Spleen (tissue), 11 donors: Measurements from ENCODE around the gene TEF. TPM values are rescaled to one million over a fixed set of nuclear protein-coding genes. Genes with fewer than 3 reads are reported as not detected.
A peak's percentile ranks its signal among the peaks of the same experiment; 100 is the strongest.

ENCODE experiments used
- DNase-seq: peaks from one replicate; pipeline ENCODE4 v3.0.0-alpha.2; 2020
- H3K27ac ChIP-seq, 8 donors: fragments of 200-600 bp; sonication (generic) in 7 of 8; 1 replicate in 4 of 8; 2 replicates in 4 of 8; pipeline versions ENCODE4 v1.5.0 to v1.8.0; 2016 to 2021; ENCODE audit warnings: inconsistent platforms in 4 of 8, mild to moderate bottlenecking in 4 of 8, moderate library complexity in 1 of 8
- H3K27me3 ChIP-seq, 7 donors: fragments of 200-600 bp; sonication (generic) in 6 of 7; replicated peaks in 1 of 7; 1 replicate in 4 of 7; 2 replicates in 3 of 7; pipeline versions ENCODE4 v1.5.0 to v1.8.0; 2016 to 2021; ENCODE audit warnings: inconsistent platforms in 3 of 7, mild to moderate bottlenecking in 1 of 7
- H3K36me3 ChIP-seq, 6 donors: fragments of 200-600 bp; sonication (generic) in 5 of 6; 1 replicate in 4 of 6; 2 replicates in 2 of 6; pipeline versions ENCODE4 v1.5.0 to v1.8.0; 2016 to 2021; ENCODE audit warnings: inconsistent platforms in 2 of 6
- H3K4me1 ChIP-seq, 6 donors: fragments of 200-600 bp; sonication (generic) in 5 of 6; 1 replicate in 3 of 6; 2 replicates in 3 of 6; pipeline versions ENCODE4 v1.5.0 to v1.8.0; 2016 to 2021; ENCODE audit warnings: inconsistent platforms in 3 of 6
- H3K4me3 ChIP-seq, 8 donors: fragments of 200-600 bp; sonication (generic) in 7 of 8; 1 replicate in 4 of 8; 2 replicates in 4 of 8; pipeline versions ENCODE4 v1.5.0 to v1.8.0; 2016 to 2021; ENCODE audit warnings: inconsistent platforms in 4 of 8, mild to moderate bottlenecking in 4 of 8, moderate library complexity in 2 of 8
- H3K9me3 ChIP-seq, 8 donors: fragments of 200-600 bp; sonication (generic) in 7 of 8; 1 replicate in 4 of 8; 2 replicates in 4 of 8; pipeline versions ENCODE4 v1.5.0 to v1.8.0; 2016 to 2021; ENCODE audit warnings: inconsistent platforms in 4 of 8
- CTCF ChIP-seq, 11 experiments: fragments of 200-600 bp in 7 of 11; fragments of 450-650 bp in 4 of 11; sonication (generic) in 4 of 11; IDR thresholded peaks in 8 of 11; conservative IDR thresholded peaks in 3 of 11; 1 replicate in 7 of 11; 2 replicates in 4 of 11; pipeline versions ENCODE4 v1.4.0 to v1.8.0; 2016 to 2021; ENCODE audit warnings: antibody characterized with exemption in 11 of 11, inconsistent platforms in 4 of 11, mild to moderate bottlenecking in 1 of 11
- POLR2A ChIP-seq, 3 donors: fragments of 450-650 bp; IDR thresholded peaks; one replicate each; pipeline ENCODE4 v1.5.1; 2017; ENCODE audit warnings: antibody characterized with exemption in 3 of 3, mild to moderate bottlenecking in 1 of 3
- POLR2AphosphoS5 ChIP-seq, 3 donors: sonication (generic); formaldehyde crosslinking; IDR thresholded peaks; one replicate each; pipeline ENCODE4 v1.5.1; 2017; ENCODE audit warnings: antibody characterized with exemption in 3 of 3
- WGBS, 5 donors: extraction: QIAGEN DNeasy Blood & Tissue Kit in 3 of 5; methylation state at CpG; one replicate each; pipeline versions ENCODE4 v1.1.5 to v1.1.7; 2013 to 2018; 5-methylcytosine and 5-hydroxymethylcytosine counted together
- intact Hi-C: fragments of 100-400 bp; cut with DNase I; formaldehyde crosslinking; loops from one replicate; pipeline ENCODE4 v1.15.0; 2023; ENCODE audit warnings: low total_unique reads
- polyA plus RNA-seq, 3 donors: library from polyadenylated mRNA; stranded (reverse); fragments of 200-250 nt; gene quantifications; one replicate each; pipeline ENCODE4 v1.2.1, GENCODE V29; 2013
- total RNA-seq, 7 donors: library from RNA; depleted of rRNA in 3 of 7; stranded (reverse); fragments of >200 nt in 3 of 7; fragmentation: NEBNext Ultra II Directional in 4 of 7; extraction: Animal tissue kit (Norgen Biotek cat#: 25700) in 4 of 7; gene quantifications; one replicate each; pipeline versions ENCODE4 v1.1.0 to v1.2.1, GENCODE V29; 2016 to 2021
- donor health status: healthy with polysubstance abuse.
- donor health status: DM: no; HTN: no; CAD: no; lungs with moderate emphysema.
- donor health status: DM: no; HTN: no; CAD: no.
- donor health status: Bipolar disorder and iron deficiency.
- donor health status: healthy.
- donor health status: DM: no; HTN: no; CAD: no.
- donor health status: DM: yes; HTN: yes; CAD: no.

Gene TEF
- total and polyA plus RNA-seq, 10 donors: 2.2 to 29.9 (median 11.6) TPM

- WGBS, 5 donors: 50 to 77% (median 70%) methylated on average over 7 to 11 of the region's 11 CpGs
- TF ChIP-seq POLR2AphosphoS5 (IDR thresholded peaks at IDR 0.05) (peak in 1 of 3 donors; percentile 57), CTCF (IDR thresholded peaks at IDR 0.05 in 8 of 11, conservative IDR thresholded peaks at IDR 0.05 in 3 of 11) (no peak)
- H3K27me3 ChIP-seq: no peaks in the 10 kb centered on the region
- intact Hi-C loops: no loop called here
- peaks cover 10 to 100% (median 73%) of the 10 kb centered on the region in 6 donors for H3K36me3 ChIP-seq
- no peaks in the 10 kb centered on the region for H3K9me3 ChIP-seq
- H3K4me3 ChIP-seq: no peak overlapping the region
- DNase-seq: no peak
- H3K4me1 ChIP-seq: peaks cover 0 to 6% (median 0%) of the 10 kb centered on the region in 6 donors
- H3K27ac ChIP-seq: peak overlapping the region in 1 of 8 donors; percentile 14
These were observed 41.4 kb upstream of the TEF start for GRCh38 chr22:41340357-41340756.

DNA sequence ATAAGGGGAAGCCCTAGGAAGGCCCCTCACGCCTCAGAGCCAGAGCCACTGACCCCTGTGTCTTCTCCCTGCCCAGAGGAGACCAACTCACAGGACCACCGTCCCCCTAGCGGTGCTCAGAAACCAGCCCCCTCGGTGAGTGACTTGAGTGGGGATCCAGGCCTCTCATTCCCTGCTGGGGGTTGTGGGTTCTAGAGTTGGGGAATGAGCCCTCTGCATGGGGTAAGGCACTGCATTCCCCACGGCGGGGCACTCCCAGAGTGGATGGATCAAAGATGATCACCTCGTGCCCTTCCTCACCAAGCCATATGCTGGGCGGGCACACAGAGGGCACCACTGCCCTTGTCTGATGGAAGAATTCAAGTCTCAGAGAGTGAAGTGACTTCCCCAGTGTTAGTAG lies 40.7 kb upstream of the TEF start:
- intact Hi-C loops: no loop called here
- Histone ChIP-seq H3K27me3 (no peaks in the 10 kb centered on the region), H3K36me3 (peaks cover 12 to 100% (median 74%) of the 10 kb centered on the region in 6 donors), H3K4me3 (no peak overlapping the region), H3K4me1 (peaks cover 0 to 6% (median 0%) of the 10 kb centered on the region in 6 donors), H3K9me3 (no peaks in the 10 kb centered on the region), H3K27ac (no peak overlapping the region)
- TF ChIP-seq CTCF (IDR thresholded peaks at IDR 0.05 in 8 of 11, conservative IDR thresholded peaks at IDR 0.05 in 3 of 11) (no peak), POLR2A (IDR thresholded peaks at IDR 0.05) (no peak), POLR2AphosphoS5 (IDR thresholded peaks at IDR 0.05) (no peak)
- no peak for DNase-seq
- WGBS, 5 donors: 87 to 98% (median 95%) methylated on average over 8 of the region's 8 CpGs

GRCh38 chr22:41341990-41342389 lies 39.8 kb upstream of the TEF start:
- TF ChIP-seq POLR2A (IDR thresholded peaks at IDR 0.05) (no peak), POLR2AphosphoS5 (IDR thresholded peaks at IDR 0.05) (no peak), CTCF (IDR thresholded peaks at IDR 0.05 in 8 of 11, conservative IDR thresholded peaks at IDR 0.05 in 3 of 11) (no peak)
- Histone ChIP-seq H3K9me3 (no peaks in the 10 kb centered on the region), H3K36me3 (peaks cover 17 to 100% (median 82%) of the 10 kb centered on the region in 6 donors), H3K4me1 (peaks cover 0 to 6% (median 0%) of the 10 kb centered on the region in 6 donors), H3K4me3 (no peak overlapping the region), H3K27ac (no peak overlapping the region), H3K27me3 (no peaks in the 10 kb centered on the region)
- DNase-seq: no peak
- 64 to 93% (median 83%) methylated on average over 3 of the region's 3 CpGs for WGBS, 5 donors
- intact Hi-C loops: no loop called here

GRCh38 chr22:41343300-41343699 lies 38.4 kb upstream of the TEF start:
- TF ChIP-seq CTCF (IDR thresholded peaks at IDR 0.05 in 8 of 11, conservative IDR thresholded peaks at IDR 0.05 in 3 of 11) (no peak), POLR2AphosphoS5 (IDR thresholded peaks at IDR 0.05) (peak in 1 of 3 donors; percentile 44), POLR2A (IDR thresholded peaks at IDR 0.05) (no peak)
- no peak for DNase-seq
- Histone ChIP-seq H3K4me1 (peaks cover 0 to 6% (median 0%) of the 10 kb centered on the region in 6 donors), H3K36me3 (peaks cover 17 to 100% (median 91%) of the 10 kb centered on the region in 6 donors), H3K4me3 (no peak overlapping the region), H3K27me3 (no peaks in the 10 kb centered on the region), H3K9me3 (no peaks in the 10 kb centered on the region), H3K27ac (no peak overlapping the region)
- intact Hi-C loops: no loop called here
- 81 to 96% (median 89%) methylated on average over 5 to 18 of the region's 18 CpGs for WGBS, 5 donors
